Right lung (tissue), 5 donors: ENCODE measurements around the gene TTLL12. TPM values are rescaled to one million over a fixed set of nuclear protein-coding genes. Genes with fewer than 3 reads are reported as not detected.
"Not testable (repeated sequence)": the region's sequence is repeated elsewhere in the genome, so short reads cannot be mapped to it uniquely, and the experiment has no call there.

Source experiments
- DNase-seq, 2 donors: peaks; one replicate each; pipeline ENCODE4 v3.0.0-alpha.2; 2013
- polyA plus RNA-seq, 5 donors: library from polyadenylated mRNA; unstranded; fragments of 120-200 nt; gene quantifications; one replicate each; pipeline versions ENCODE4 v1.2.1 to v1.2.3, GENCODE V29; 2013; ENCODE audit warnings: inconsistent platforms in 1 of 5, low replicate concordance in 1 of 5; ENCODE audit not compliant: insufficient read length in 5 of 5, insufficient read depth in 1 of 5

Gene TTLL12
- polyA plus RNA-seq, 5 donors = 16.9 to 35.3 (median 20.9) TPM

DNA sequence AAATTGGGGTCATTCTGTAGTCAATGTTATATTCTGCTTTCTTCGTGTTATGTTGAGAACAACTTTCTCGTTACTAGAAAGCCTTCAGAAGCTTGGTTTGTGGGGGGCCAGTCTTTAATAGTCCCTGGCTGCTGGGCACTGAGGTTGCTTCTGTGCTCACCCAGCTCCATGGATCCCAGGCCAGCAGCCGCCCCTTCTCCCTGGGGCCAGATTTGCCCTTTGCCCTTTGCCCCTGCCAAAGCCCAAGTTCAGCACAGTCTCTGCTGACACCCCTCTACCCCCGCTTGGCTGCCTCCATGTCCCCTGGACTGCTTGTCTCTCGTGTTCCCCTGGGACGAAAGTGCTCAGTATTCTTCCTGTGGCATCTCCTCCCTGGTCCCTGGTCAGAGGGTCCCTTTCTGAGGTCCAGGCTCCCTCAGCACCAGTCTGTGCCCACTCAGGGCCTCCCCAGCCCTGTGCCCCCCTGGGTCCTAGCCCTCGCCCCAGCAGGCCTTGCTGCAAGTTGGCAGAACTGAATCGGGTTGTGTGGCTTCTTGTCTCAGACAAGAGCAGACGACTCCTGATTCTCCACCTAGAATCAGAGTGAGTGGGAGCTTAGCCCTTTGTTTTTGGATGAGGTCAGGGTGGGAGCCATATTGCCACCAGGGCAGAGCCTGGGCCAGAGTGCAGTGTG, 28.9 kb downstream of the TTLL12 start:
- no peak for DNase-seq

GRCh38 chr22:43156413-43156812, 30.5 kb downstream of the TTLL12 start:
- DNase-seq = no peak

GRCh38 chr22:43155789-43156188, 31.1 kb downstream of the TTLL12 start:
- DNase-seq = no peak

DNA sequence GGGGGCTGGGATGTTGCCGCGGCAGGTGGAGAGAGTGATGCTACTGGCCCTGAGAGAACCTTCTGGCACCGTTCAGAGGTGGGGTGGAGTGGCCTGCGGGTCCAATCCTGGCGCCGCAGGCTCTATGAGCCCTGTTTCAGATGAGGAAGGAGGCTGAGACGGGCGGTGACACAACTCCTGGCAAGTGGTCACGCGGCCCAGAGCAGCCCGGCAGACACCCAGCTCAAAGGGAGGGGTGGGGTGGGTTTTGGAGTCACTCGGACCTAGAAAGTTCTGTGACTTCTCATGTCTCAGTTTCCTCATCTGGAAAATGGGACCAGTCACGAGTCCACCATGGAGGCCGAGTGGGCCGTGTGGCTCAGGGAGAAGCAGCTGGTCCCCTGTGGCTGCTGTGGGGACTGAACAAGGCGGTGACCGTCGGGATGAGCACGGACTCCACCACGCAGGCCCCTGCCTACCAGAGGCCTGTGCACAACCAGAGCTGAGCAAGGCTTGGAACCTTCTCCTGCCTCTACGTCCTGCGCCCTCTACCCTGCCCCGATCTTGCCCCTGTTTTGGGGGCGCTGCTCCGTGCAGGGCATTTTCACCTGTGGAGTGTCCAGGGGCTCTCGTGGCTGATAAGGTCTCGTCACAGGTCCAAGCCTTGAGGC, 31.9 kb downstream of the TTLL12 start:
- no peak for DNase-seq

GRCh38 chr22:43153899-43154298, 33.0 kb downstream of the TTLL12 start:
- DNase-seq = no peak

GRCh38 chr22:43152357-43153071, 34.4 kb downstream of the TTLL12 start:
- DNase-seq = peak in 1 of 2 donors; percentile 45

DNA sequence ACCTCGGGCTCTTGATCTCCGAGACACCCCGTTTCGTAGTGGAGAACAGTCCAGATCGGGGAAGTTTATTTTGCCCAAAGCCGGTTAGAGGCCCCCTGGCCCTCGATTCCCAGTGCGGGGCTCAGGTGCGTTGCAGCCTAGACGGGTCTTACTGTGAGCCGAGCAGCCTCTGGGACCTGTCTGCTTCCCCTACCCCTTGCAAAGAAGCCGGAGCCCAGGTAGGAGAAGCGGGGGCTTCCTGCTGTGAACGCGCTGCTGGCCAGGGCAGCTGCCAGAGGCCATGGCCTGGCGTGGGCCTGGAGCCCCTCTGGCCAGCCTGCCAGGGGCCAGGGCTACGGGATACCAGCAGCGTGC, 35.0 kb downstream of the TTLL12 start:
- no peak for DNase-seq

- peak; percentile 36 to 55 for DNase-seq
Observed at GRCh38 chr22:43151251-43152002, 35.5 kb downstream of the TTLL12 start, which contains the start of gene TSPO. Gene TSPO (plus strand): TSS chr22:43151559. CDS start chr22:43159239, 7,680 bp downstream.

GRCh38 chr22:43150731-43151206, 36.2 kb downstream of the TTLL12 start:
- DNase-seq = no peak

DNA sequence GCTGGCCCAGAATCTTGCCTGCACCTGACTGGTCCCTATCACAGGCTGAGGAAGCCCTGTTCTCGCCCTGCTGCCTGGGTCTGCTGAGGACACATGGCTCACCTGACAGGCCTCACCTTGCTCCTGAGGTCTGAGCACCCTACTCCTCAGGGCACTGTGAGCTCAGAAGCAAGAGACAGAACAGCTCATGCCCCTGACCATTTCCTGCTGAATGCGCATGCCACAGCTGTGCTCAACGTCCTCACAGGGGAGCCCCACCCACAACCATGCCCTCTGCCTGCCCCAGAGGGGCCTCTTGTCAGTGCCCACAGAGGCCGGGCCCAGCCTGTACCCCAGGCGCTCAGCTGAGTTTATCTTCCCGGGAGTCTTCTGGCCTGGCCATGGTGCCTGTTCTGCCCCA, 38.4 kb downstream of the TTLL12 start:
- no peak for DNase-seq

DNA sequence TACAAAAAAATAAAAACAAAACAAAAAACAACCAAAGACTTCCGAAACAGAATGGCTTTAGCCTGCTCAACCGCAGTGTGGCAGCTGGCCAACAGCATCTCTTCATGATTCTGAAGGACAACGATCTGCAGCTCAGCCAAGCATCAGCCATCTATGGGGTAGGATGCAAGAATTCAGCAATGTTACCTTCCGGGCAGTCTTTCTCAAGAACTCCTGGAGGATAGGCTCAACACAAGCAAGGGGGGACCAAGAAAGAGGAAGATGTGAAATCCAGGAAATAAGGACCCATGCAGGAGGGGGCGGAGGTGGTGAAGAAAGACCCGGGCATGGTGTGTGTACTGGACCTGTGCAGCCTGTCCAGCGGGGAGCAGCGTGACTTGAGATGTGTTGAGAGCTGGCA, 39.1 kb downstream of the TTLL12 start:
- DNase-seq = no peak

DNA sequence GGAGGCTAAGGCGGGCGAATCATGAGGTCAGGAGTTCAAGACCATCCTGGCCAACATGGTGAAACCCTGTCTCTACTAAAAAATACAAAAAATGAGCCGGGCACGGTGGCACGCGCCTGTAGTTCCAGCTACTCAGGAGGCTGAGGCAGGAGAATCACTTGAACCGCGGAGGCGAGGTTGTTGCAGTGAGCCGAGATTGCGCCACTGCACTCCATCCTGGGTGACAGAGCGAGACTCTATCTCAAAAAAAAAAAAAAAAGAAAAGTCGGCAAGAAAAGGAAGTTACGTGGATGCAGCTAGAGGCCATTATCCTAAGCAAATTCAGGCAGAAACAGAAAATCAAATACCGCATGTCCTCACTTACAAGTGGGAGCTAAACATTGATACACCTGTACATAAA, 40.6 kb downstream of the TTLL12 start:
- DNase-seq = not testable (repeated sequence)

- not testable (repeated sequence) for DNase-seq
Observed at GRCh38 chr22:43145371-43145770, 41.6 kb downstream of the TTLL12 start.

DNA sequence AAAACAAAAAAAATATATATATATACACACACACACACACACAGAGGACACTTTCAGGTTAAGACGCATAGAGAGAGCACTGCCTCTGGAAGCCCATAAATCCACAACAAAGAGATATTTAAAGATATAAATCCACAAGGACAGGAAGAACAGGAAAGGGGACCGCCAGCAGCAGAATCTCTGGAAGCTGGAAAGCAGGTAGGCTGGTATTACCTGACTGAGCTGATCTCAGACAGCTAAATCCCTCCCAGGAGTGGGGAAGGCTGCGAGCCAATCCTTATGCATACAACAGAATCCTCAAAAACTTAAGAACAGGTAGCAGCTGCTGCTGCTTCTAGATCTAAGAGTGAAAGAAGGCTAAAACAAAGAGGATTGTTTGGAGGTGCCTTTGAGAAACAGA, 42.0 kb downstream of the TTLL12 start:
- DNase-seq = no peak

GRCh38 chr22:43142880-43143562, 43.9 kb downstream of the TTLL12 start, which contains the start of gene MCAT:
Gene MCAT (minus strand): TSS chr22:43143398. CDS start chr22:43143348, 50 bp downstream.
- peak; percentile 77 to 78 for DNase-seq

- DNase-seq = no peak
Observed at GRCh38 chr22:43136801-43137200, 50.1 kb downstream of the TTLL12 start.

- no peak for DNase-seq
Observed at GRCh38 chr22:43136255-43136654, 50.7 kb downstream of the TTLL12 start.

DNA sequence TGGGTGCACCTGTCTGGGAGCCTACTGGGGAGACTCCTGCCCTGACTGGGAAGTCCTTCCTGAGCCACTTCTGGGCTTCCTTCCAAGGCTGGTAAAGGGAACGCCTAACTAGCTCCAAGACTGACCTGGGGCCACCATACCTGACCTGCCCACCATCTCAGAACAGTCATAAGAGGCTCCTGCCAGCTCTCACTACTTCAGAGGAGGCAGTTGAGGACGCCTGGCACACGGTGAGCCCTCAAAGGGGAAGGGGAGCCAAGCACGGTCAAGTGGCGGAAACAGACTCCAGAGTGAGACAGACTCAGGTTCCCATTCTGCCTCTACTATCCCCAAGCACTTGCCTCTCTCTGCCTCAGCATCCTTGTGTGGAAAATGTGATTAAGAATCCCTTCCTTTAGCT, 51.4 kb downstream of the TTLL12 start:
- no peak for DNase-seq

DNA sequence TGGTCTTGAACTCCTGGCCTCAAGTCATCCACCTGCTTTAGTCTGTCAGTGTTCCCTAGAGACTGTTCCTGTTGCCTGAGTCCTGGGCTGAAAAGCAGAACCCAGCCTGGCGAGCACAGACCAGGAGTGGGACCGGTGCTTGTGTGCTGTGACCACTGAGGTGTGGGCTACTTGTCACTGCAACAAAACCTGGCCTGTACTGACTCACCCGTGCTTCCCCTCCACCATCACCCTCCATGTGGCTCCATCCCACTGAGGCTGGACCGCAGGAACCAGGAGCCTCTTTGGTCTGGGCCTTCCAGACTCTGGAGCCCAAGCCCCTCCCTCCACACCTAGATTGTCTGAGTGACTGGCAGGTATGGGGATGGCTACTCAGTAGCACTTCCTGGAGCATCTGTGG, 52.4 kb downstream of the TTLL12 start:
- no peak for DNase-seq

- DNase-seq = no peak
Observed at GRCh38 chr22:43133401-43133800, 53.5 kb downstream of the TTLL12 start.

GRCh38 chr22:43131773-43132501, 55.0 kb downstream of the TTLL12 start:
- no peak for DNase-seq
